ENCODE data around the gene PHACTR3.

GRCh38 chr20:59631751-59632540 is 27.6 kb downstream of the PHACTR3 start:
- TF ChIP-seq, protein P1, sequence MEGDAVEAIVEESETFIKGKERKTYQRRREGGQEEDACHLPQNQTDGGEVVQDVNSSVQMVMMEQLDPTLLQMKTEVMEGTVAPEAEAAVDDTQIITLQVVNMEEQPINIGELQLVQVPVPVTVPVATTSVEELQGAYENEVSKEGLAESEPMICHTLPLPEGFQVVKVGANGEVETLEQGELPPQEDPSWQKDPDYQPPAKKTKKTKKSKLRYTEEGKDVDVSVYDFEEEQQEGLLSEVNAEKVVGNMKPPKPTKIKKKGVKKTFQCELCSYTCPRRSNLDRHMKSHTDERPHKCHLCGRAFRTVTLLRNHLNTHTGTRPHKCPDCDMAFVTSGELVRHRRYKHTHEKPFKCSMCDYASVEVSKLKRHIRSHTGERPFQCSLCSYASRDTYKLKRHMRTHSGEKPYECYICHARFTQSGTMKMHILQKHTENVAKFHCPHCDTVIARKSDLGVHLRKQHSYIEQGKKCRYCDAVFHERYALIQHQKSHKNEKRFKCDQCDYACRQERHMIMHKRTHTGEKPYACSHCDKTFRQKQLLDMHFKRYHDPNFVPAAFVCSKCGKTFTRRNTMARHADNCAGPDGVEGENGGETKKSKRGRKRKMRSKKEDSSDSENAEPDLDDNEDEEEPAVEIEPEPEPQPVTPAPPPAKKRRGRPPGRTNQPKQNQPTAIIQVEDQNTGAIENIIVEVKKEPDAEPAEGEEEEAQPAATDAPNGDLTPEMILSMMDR (IDR thresholded peaks at IDR 0.05; ENCODE audit: low read depth, low read length, poor library complexity, severe bottlenecking), result no peak
- no peak for TF ChIP-seq EZH2phosphoT487 (IDR thresholded peaks at IDR 0.05; ENCODE audit: borderline replicate concordance, low read length)
